ENCODE data around the gene OR9Q1. TPM values are rescaled to one million over a fixed set of nuclear protein-coding genes. Genes with fewer than 3 reads are reported as not detected.

Gene OR9Q1
- total and polyA plus RNA-seq, 4 donors = not detected

DNA sequence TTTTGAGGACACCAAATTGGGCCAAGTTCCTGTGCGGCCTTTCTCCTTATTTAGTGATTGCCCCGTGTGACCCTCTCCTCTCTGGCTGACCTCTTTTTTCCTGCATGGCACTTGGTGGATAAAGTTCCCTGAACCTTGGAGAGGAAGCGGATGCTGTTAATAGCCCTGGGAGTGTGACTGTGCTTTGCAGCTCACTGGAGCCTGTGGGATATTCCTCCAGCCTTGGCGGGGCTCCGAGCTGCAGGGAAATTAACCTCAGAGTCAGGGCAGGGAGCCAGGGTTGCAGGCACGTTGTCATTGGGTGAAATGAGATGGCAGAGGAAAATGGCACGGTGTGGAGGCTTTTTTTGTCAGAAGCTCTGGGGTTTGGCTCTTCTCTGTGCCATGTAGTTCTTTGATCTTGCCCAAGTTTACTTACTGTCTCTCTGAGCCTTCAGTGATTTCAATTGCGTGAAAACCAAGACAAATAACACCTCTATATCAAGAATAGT, 965 bp downstream of the OR9Q1 start:
- no peak for DNase-seq (ENCODE audit: low spot score)
- Histone ChIP-seq H3K27ac (ENCODE audit: low read depth in 1 of 2, low read length in 2 of 2) (peak overlapping the region in 1 of 2 donors; percentile 62), H3K27me3 (ENCODE audit: control insufficient read depth in 4 of 4, insufficient read depth in 4 of 4, low read length in 3 of 4) (no peaks in the 10 kb centered on the region), H3K4me1 (ENCODE audit: control insufficient read depth in 4 of 4, insufficient read depth in 4 of 4, low read length in 3 of 4) (peaks cover 0 to 1% (median 0%) of the 10 kb centered on the region in 4 donors), H3K9ac (ENCODE audit: low read depth in 1 of 2, low read length in 2 of 2) (no peak overlapping the region), H3K36me3 (ENCODE audit: control insufficient read depth in 4 of 4, insufficient read depth in 3 of 4, low read depth in 1 of 4, low read length in 3 of 4) (no peaks in the 10 kb centered on the region), H3K9me3 (ENCODE audit: control insufficient read depth in 4 of 4, low read length in 3 of 4) (no peaks in the 10 kb centered on the region), H3K4me3 (ENCODE audit: low read depth in 1 of 3, low read length in 3 of 3) (no peak overlapping the region)
- WGBS = 34% methylated on average over 8 of the region's 8 CpGs
- TF ChIP-seq, protein P1, sequence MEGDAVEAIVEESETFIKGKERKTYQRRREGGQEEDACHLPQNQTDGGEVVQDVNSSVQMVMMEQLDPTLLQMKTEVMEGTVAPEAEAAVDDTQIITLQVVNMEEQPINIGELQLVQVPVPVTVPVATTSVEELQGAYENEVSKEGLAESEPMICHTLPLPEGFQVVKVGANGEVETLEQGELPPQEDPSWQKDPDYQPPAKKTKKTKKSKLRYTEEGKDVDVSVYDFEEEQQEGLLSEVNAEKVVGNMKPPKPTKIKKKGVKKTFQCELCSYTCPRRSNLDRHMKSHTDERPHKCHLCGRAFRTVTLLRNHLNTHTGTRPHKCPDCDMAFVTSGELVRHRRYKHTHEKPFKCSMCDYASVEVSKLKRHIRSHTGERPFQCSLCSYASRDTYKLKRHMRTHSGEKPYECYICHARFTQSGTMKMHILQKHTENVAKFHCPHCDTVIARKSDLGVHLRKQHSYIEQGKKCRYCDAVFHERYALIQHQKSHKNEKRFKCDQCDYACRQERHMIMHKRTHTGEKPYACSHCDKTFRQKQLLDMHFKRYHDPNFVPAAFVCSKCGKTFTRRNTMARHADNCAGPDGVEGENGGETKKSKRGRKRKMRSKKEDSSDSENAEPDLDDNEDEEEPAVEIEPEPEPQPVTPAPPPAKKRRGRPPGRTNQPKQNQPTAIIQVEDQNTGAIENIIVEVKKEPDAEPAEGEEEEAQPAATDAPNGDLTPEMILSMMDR (IDR thresholded peaks at IDR 0.05; ENCODE audit: low read depth, low read length, missing input control) = no peak
- peak; percentile 53 to 56 for TF ChIP-seq RAD21 (IDR thresholded peaks at IDR 0.05)
- TF ChIP-seq HNF4A (conservative IDR thresholded peaks at IDR 0.05) = no peak
- TF ChIP-seq FOXA1 (IDR thresholded peaks at IDR 0.05) = no peak
- peak; percentile 100 for TF ChIP-seq NR2F2 (IDR thresholded peaks at IDR 0.05)
- TF ChIP-seq YY1 (IDR thresholded peaks at IDR 0.05) = no peak
- TF ChIP-seq, protein P2, sequence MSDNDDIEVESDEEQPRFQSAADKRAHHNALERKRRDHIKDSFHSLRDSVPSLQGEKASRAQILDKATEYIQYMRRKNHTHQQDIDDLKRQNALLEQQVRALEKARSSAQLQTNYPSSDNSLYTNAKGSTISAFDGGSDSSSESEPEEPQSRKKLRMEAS (IDR thresholded peaks at IDR 0.05) = no peak
- peak; percentile 95 for TF ChIP-seq RXRA (IDR thresholded peaks at IDR 0.05)
- TF ChIP-seq HNF4G (IDR thresholded peaks at IDR 0.05) = no peak
- TF ChIP-seq TAF1 (conservative IDR thresholded peaks at IDR 0.05) = no peak
- no peak for TF ChIP-seq FOXA2 (IDR thresholded peaks at IDR 0.05)
- TF ChIP-seq, protein P3, sequence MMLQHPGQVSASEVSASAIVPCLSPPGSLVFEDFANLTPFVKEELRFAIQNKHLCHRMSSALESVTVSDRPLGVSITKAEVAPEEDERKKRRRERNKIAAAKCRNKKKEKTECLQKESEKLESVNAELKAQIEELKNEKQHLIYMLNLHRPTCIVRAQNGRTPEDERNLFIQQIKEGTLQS (IDR thresholded peaks at IDR 0.05) = no peak
- no peak for TF ChIP-seq EGR1 (IDR thresholded peaks at IDR 0.05; ENCODE audit: low read depth in 2 of 2)
- TF ChIP-seq GABPA (IDR thresholded peaks at IDR 0.05 in 1 of 2, conservative IDR thresholded peaks at IDR 0.05 in 1 of 2) = peak in 1 of 2 donors; percentile 37
- TF ChIP-seq, protein P4, sequence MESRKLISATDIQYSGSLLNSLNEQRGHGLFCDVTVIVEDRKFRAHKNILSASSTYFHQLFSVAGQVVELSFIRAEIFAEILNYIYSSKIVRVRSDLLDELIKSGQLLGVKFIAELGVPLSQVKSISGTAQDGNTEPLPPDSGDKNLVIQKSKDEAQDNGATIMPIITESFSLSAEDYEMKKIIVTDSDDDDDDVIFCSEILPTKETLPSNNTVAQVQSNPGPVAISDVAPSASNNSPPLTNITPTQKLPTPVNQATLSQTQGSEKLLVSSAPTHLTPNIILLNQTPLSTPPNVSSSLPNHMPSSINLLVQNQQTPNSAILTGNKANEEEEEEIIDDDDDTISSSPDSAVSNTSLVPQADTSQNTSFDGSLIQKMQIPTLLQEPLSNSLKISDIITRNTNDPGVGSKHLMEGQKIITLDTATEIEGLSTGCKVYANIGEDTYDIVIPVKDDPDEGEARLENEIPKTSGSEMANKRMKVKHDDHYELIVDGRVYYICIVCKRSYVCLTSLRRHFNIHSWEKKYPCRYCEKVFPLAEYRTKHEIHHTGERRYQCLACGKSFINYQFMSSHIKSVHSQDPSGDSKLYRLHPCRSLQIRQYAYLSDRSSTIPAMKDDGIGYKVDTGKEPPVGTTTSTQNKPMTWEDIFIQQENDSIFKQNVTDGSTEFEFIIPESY (IDR thresholded peaks at IDR 0.05) = no peak
- TF ChIP-seq SP1 (IDR thresholded peaks at IDR 0.05) = peak; percentile 77
- no peak for TF ChIP-seq JUND (IDR thresholded peaks at IDR 0.05)
- TF ChIP-seq, protein P5, sequence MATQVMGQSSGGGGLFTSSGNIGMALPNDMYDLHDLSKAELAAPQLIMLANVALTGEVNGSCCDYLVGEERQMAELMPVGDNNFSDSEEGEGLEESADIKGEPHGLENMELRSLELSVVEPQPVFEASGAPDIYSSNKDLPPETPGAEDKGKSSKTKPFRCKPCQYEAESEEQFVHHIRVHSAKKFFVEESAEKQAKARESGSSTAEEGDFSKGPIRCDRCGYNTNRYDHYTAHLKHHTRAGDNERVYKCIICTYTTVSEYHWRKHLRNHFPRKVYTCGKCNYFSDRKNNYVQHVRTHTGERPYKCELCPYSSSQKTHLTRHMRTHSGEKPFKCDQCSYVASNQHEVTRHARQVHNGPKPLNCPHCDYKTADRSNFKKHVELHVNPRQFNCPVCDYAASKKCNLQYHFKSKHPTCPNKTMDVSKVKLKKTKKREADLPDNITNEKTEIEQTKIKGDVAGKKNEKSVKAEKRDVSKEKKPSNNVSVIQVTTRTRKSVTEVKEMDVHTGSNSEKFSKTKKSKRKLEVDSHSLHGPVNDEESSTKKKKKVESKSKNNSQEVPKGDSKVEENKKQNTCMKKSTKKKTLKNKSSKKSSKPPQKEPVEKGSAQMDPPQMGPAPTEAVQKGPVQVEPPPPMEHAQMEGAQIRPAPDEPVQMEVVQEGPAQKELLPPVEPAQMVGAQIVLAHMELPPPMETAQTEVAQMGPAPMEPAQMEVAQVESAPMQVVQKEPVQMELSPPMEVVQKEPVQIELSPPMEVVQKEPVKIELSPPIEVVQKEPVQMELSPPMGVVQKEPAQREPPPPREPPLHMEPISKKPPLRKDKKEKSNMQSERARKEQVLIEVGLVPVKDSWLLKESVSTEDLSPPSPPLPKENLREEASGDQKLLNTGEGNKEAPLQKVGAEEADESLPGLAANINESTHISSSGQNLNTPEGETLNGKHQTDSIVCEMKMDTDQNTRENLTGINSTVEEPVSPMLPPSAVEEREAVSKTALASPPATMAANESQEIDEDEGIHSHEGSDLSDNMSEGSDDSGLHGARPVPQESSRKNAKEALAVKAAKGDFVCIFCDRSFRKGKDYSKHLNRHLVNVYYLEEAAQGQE (IDR thresholded peaks at IDR 0.05) = no peak
